AG04449 (cell line): ENCODE results near the gene FOXQ1.

Experiments used
- CTCF ChIA-PET: fragments of 350-600 bp; formaldehyde crosslinking; extraction: SDS; loops from one replicate; lab custom pipeline; 2021; ENCODE audit warnings: antibody characterized with exemption; lab: Yijun Ruan, JAX
- POLR2A ChIA-PET: fragments of 400-600, 350-600 bp; formaldehyde crosslinking; extraction: SDS; loops from one replicate; lab custom pipeline; 2020; ENCODE audit warnings: antibody characterized with exemption, inconsistent platforms; lab: Yijun Ruan, JAX
- DNase-seq: peaks from one replicate; pipeline ENCODE4 v3.0.0-alpha.2; 2010; ENCODE audit warnings: low read depth, low spot score
- H3K4me3 ChIP-seq: 2 replicates; pipeline ENCODE4 v1.5.1; 2011; ENCODE audit warnings: low read depth, mild to moderate bottlenecking, control low read depth, low read length
- CTCF ChIP-seq: IDR thresholded peaks from one replicate; pipeline ENCODE4 v1.5.1; 2011; ENCODE audit warnings: mild to moderate bottlenecking, moderate library complexity, low read length, control low read depth, inconsistent platforms; ENCODE audit not compliant: insufficient read depth; ENCODE audit errors: missing control alignments

Gene FOXQ1

GRCh38 chr6:1287103-1287591 lies 24.8 kb upstream of the FOXQ1 start:
- CTCF ChIA-PET: no interaction called here
- TF ChIP-seq CTCF: no peak
- H3K4me3 ChIP-seq: no peak overlapping the region
- POLR2A ChIA-PET: no interaction called here
- DNase-seq: no peak

- TF ChIP-seq CTCF: no peak
- no peak overlapping the region for H3K4me3 ChIP-seq
- DNase-seq: no peak
- ChIA-PET POLR2A (no interaction called here), CTCF (interaction anchor here (0.9 kb wide), 1 partner anchor 24 kb away, joined by 3 read pairs; no protein-coding TSS in a partner anchor)
Measured at GRCh38 chr6:1290086-1290485, 21.8 kb upstream of the FOXQ1 start.

- no peak for DNase-seq
- no peak for TF ChIP-seq CTCF
- ChIA-PET CTCF (interaction anchor here (0.9 to 1.0 kb wide), 2 partner anchors 25 to 106 kb away, joined by 3 read pairs; no protein-coding TSS in a partner anchor), POLR2A (no interaction called here)
- no peak overlapping the region for H3K4me3 ChIP-seq
Measured at GRCh38 chr6:1290805-1291204, 21.1 kb upstream of the FOXQ1 start.

GRCh38 chr6:1291381-1291780 lies 20.5 kb upstream of the FOXQ1 start:
- ChIA-PET POLR2A (no interaction called here), CTCF (interaction anchor here (1.0 kb wide), 1 partner anchor 106 kb away, joined by 3 read pairs; no protein-coding TSS in a partner anchor)
- DNase-seq: no peak
- TF ChIP-seq CTCF: no peak
- H3K4me3 ChIP-seq: no peak overlapping the region

- no peak overlapping the region for H3K4me3 ChIP-seq
- DNase-seq: no peak
- ChIA-PET CTCF (interaction anchor here (0.7 to 2.4 kb wide), 2 partner anchors 16 to 18 kb away, joined by 3 to 12 read pairs; partner anchors contain the start of gene FOXQ1), POLR2A (no interaction called here)
- TF ChIP-seq CTCF: no peak
Measured at GRCh38 chr6:1295420-1295819, 16.5 kb upstream of the FOXQ1 start.

GRCh38 chr6:1296079-1296478 lies 15.8 kb upstream of the FOXQ1 start:
- POLR2A ChIA-PET: no interaction called here
- no peak overlapping the region for H3K4me3 ChIP-seq
- no peak for DNase-seq
- TF ChIP-seq CTCF: no peak
- CTCF ChIA-PET: interaction anchor here (0.7 to 2.4 kb wide), 2 partner anchors 15 to 17 kb away, joined by 3 to 12 read pairs; partner anchors contain the start of gene FOXQ1
